ENCODE data around the gene SPARCL1.

DNA sequence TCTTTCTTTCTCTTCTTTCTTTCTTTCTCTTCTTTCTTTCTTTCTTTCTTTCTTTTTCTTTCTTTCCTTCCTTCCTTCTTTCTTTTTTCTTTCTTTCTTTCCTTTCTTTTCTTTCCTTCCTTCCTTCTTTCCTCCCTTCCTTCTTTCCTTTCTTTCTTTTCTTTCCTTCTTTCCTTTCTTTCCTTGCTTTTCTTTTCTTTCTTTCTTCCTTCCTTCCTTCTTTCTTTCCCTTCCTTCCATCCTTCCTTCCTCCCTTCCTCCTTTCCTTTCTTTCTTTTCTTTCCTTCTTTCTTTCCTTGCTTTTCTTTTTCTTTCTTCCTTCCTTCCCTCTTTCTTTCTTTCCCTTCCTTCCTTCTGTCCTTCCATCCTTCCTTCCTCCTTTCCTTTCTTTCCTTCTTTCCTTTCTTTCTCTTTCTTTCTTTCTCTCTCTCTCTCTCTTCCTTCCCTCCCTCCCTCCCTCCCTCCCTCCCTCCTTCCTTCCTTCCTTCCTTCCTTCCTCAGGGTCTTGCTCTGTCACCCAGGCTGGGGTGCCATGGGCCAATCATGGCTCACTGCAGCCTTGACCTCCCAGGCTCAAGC is 13.6 kb upstream of the SPARCL1 start:
- TF ChIP-seq RARB (CRISPR knock-in tag; IDR thresholded peaks at IDR 0.05) (no peak), ZC3H10 (CRISPR knock-in tag; IDR thresholded peaks at IDR 0.05) (no peak), ZNF565 (CRISPR knock-in tag; conservative IDR thresholded peaks at IDR 0.05; ENCODE audit: low read depth) (no peak), CSDC2 (CRISPR knock-in tag; IDR thresholded peaks at IDR 0.05) (no peak), OSR1 (CRISPR knock-in tag; IDR thresholded peaks at IDR 0.05) (no peak), ARNTL (CRISPR knock-in tag; IDR thresholded peaks at IDR 0.05; ENCODE audit: borderline replicate concordance, low read depth) (no peak), PPARA (CRISPR knock-in tag; IDR thresholded peaks at IDR 0.05; ENCODE audit: borderline replicate concordance) (no peak), ZNF70 (CRISPR knock-in tag; IDR thresholded peaks at IDR 0.05) (no peak), SNAI2 (CRISPR knock-in tag; IDR thresholded peaks at IDR 0.05) (no peak), ZFP3 (CRISPR knock-in tag; IDR thresholded peaks at IDR 0.05) (no peak)
- TF ChIP-seq, protein P1, sequence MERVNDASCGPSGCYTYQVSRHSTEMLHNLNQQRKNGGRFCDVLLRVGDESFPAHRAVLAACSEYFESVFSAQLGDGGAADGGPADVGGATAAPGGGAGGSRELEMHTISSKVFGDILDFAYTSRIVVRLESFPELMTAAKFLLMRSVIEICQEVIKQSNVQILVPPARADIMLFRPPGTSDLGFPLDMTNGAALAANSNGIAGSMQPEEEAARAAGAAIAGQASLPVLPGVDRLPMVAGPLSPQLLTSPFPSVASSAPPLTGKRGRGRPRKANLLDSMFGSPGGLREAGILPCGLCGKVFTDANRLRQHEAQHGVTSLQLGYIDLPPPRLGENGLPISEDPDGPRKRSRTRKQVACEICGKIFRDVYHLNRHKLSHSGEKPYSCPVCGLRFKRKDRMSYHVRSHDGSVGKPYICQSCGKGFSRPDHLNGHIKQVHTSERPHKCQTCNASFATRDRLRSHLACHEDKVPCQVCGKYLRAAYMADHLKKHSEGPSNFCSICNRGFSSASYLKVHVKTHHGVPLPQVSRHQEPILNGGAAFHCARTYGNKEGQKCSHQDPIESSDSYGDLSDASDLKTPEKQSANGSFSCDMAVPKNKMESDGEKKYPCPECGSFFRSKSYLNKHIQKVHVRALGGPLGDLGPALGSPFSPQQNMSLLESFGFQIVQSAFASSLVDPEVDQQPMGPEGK (CRISPR knock-in tag; IDR thresholded peaks at IDR 0.05; ENCODE audit: borderline replicate concordance): no peak
- TF ChIP-seq, protein P2, sequence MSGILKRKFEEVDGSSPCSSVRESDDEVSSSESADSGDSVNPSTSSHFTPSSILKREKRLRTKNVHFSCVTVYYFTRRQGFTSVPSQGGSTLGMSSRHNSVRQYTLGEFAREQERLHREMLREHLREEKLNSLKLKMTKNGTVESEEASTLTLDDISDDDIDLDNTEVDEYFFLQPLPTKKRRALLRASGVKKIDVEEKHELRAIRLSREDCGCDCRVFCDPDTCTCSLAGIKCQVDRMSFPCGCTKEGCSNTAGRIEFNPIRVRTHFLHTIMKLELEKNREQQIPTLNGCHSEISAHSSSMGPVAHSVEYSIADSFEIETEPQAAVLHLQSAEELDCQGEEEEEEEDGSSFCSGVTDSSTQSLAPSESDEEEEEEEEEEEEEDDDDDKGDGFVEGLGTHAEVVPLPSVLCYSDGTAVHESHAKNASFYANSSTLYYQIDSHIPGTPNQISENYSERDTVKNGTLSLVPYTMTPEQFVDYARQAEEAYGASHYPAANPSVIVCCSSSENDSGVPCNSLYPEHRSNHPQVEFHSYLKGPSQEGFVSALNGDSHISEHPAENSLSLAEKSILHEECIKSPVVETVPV (CRISPR knock-in tag; IDR thresholded peaks at IDR 0.05): no peak

Measured in SK-N-SH treated with all-trans-retinoic acid at 6 μM for 48 hours (cell line).